Adipocyte (in vitro differentiated cells): Measurements from ENCODE around the gene HMGXB4.

Source experiments
- DNase-seq: peaks from one replicate; pipeline ENCODE4 v3.0.0-alpha.2; 2015; ENCODE audit warnings: low read depth
- H3K27me3 ChIP-seq: replicated peaks from 2 replicates; pipeline ENCODE4 v1.7.0; 2013; ENCODE audit warnings: mild to moderate bottlenecking, low read length, moderate library complexity; ENCODE audit not compliant: control insufficient read depth, insufficient read depth
- H3K36me3 ChIP-seq: 2 replicates; pipeline ENCODE4 v1.7.0; 2013; ENCODE audit warnings: low read length, mild to moderate bottlenecking, moderate library complexity; ENCODE audit not compliant: control insufficient read depth, insufficient read depth, severe bottlenecking
- H3K4me1 ChIP-seq: 2 replicates; pipeline ENCODE4 v1.7.0; 2013; ENCODE audit warnings: mild to moderate bottlenecking, low read length, moderate library complexity; ENCODE audit not compliant: control insufficient read depth, insufficient read depth
- H3K4me3 ChIP-seq: 2 replicates; pipeline ENCODE4 v1.7.0; 2013; ENCODE audit warnings: mild to moderate bottlenecking, low read length, moderate library complexity
- H3K9ac ChIP-seq: 2 replicates; pipeline ENCODE4 v1.7.0; 2013; ENCODE audit warnings: mild to moderate bottlenecking, low read length, moderate library complexity
- H3K9me3 ChIP-seq: 2 replicates; pipeline ENCODE4 v1.7.0; 2013; ENCODE audit warnings: mild to moderate bottlenecking, low read length, moderate library complexity; ENCODE audit not compliant: control insufficient read depth

The HMGXB4 gene

DNA sequence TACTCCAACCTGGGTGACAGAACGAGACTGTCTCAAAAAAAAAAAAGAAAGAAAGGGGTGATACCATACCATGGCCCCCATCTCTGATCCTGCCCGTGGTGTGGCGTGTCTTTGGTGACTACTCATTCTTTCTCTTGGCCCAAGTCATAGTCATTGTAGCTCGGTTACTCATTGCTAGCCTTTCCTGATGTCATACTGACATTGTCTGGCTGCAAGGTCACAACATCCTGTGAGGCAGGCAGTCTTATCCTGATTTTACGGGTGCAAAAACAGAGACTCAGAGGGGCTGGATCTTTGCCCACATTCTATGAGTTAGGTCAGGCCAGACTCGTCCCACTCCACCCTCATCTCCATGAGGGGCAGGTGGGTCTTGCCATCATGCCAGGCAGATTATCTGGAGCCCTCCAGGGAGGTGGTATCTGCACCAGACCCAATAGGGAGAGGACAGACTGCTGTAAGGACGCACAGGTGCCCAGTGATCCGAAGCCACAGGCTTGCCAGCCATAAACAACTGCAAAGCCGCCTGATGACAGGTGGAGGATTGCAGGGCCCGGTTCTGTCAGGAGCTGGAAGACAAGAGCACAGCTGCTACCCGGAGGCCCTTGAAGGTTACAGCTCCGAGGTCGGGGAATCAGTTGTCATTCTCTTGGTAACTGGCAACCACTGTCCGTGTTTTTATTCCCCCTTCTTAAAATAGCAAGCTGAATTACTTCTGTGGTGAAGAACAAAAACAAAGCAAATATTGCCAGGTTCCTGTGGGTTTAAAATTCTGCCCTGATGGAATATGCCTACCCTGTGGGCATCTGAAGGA is 56.2 kb downstream of the HMGXB4 start:
- Histone ChIP-seq H3K4me3 (no peak overlapping the region), H3K27me3 (no peaks in the 10 kb centered on the region), H3K4me1 (peaks cover 24% of the 10 kb centered on the region), H3K9ac (no peak overlapping the region), H3K9me3 (no peaks in the 10 kb centered on the region), H3K36me3 (peaks cover 34% of the 10 kb centered on the region)
- DNase-seq: peak; percentile 59

DNA sequence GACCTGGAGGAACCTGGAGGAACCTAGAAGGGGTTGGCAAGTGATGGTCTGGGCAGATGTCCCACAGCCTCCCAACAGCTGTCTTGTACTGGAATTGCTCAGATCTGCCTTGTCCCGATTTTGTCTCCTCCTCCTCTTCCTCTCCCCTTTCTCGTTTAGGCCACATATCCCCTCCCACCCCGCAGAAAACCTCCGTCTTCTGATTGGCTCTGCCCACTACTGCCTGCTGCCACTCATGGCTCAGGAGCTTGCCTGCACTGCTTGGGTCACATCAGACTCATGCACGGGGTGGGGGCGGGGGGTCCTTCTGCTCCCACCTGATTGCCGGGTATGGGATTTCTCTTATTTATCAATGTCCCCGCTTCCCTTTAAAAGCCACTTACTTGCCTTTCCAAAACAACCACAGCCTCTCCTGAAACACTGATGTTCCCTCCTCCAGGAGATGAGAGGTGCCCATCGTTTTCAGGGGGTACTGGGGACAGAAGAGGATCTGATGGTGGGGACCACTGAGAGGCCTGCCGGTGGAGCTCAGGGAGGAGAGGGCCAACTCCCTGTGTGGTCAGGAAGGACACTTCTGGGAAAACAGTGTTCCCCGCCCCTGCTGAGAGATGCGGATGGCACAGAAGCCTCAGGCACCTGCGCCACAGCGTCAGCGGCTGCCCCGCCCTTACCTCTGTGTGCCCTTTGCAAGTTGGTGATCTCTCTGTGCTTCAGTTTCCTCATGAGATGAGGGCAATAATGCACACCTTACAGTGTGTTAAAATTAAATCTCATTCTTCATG is 57.1 kb downstream of the HMGXB4 start:
- Histone ChIP-seq H3K4me1 (peaks cover 21% of the 10 kb centered on the region), H3K27me3 (no peaks in the 10 kb centered on the region), H3K9ac (no peak overlapping the region), H3K9me3 (no peaks in the 10 kb centered on the region), H3K4me3 (no peak overlapping the region), H3K36me3 (peaks cover 42% of the 10 kb centered on the region)
- no peak for DNase-seq

DNA sequence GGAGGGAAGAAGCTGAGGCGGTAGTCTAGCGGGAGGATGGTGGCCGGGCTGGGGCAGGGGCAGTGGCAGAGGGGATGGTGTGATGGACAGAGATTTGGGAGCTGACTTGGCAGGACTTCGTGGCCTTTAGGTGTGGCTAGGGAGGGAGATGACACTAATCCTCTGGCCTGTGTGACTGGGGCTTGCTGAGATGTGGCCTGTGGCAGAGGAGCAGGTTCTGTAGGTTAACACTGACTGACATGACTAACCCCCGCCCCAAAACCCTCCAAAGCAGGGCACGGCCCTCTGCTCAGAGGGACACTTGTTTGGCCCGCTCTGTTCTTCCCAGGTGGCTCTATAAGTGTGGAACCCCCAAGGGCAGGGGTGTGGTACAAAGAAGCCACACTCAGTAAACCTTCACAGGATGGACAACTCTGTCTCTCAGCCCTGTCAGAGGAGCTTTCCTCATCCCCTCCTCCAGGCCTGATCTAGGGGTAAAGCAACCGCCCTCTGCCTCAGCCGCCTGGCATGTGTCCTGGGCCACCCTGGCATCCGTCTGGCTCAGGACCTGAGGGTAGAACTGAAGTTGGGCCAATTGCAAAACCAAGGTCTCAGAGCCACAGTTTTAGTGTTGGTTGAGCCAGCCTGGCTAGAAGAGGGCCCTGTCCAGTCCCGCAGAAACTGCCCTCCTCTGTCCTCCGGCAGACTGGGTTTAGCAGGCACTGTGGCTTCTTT is 58.0 kb downstream of the HMGXB4 start:
- no peaks in the 10 kb centered on the region for H3K27me3 ChIP-seq
- peaks cover 21% of the 10 kb centered on the region for H3K4me1 ChIP-seq
- no peak overlapping the region for H3K4me3 ChIP-seq
- H3K36me3 ChIP-seq: peaks cover 46% of the 10 kb centered on the region
- no peak for DNase-seq
- no peaks in the 10 kb centered on the region for H3K9me3 ChIP-seq
- no peak overlapping the region for H3K9ac ChIP-seq

DNA sequence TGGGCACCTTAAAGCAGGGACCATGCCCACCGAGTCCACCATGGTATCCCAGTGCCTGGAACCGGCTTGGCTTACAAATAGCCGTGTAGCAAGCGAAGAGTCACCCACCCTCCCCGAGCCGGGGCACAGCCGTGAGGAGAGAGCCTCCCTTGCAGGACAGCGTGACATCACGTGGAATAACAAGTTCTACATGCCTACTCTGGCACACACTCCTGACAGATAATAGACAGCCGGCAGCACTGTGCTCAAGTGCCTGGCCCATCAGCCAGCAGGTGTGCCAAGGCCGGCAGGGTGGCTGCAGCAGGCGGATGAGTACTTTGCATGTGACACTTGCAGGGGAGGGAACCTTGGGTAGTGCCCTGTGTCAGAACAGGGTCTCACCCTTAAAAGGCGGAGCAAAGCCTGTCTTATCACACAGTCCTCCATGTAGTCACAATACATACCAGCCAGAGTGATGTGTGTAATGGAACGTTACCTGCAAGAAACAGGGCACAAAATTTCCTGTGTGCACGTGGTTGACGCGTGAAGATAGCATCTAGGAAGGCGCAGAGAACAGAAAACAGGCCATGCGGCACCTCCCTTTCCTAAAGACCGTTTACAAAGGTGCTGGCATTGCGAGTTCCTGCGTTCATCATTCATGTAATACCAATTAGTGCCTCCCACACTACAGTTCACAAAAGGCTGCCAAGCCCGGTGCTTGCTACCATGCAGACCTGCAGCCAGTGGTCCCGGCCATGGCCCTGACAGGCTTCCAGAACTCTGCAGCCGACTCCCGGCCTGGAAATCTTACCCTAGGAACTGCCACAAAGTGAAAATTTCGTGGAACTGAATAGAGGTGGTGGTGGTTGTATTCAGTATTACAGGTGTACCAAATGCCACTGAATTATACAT is 58.8 kb downstream of the HMGXB4 start:
- Histone ChIP-seq H3K36me3 (peaks cover 51% of the 10 kb centered on the region), H3K27me3 (no peaks in the 10 kb centered on the region), H3K4me1 (peaks cover 16% of the 10 kb centered on the region), H3K9me3 (no peaks in the 10 kb centered on the region), H3K4me3 (no peak overlapping the region), H3K9ac (no peak overlapping the region)
- DNase-seq: no peak

DNA sequence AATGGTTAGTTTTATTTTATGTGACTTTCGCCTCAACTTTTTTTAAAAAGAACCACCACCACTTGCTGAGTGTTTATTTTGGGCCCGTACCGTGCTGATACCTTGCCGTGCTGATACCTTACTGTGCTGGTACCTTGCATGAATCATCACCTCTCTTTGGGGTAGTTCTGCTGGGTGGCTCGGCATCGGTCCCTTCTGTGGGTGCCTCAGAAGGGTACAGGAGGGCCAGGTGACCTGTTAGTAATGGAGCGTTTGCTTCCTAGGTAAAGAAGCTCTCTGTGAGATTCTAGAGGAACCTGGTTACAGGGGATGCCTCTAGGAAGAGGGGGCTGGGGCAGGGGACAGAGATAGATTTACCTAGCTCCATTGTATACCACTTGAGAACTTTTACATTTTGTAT is 59.5 kb downstream of the HMGXB4 start:
- Histone ChIP-seq H3K4me1 (peaks cover 16% of the 10 kb centered on the region), H3K27me3 (no peaks in the 10 kb centered on the region), H3K36me3 (peaks cover 57% of the 10 kb centered on the region), H3K9ac (no peak overlapping the region), H3K9me3 (no peaks in the 10 kb centered on the region), H3K4me3 (no peak overlapping the region)
- DNase-seq: no peak

DNA sequence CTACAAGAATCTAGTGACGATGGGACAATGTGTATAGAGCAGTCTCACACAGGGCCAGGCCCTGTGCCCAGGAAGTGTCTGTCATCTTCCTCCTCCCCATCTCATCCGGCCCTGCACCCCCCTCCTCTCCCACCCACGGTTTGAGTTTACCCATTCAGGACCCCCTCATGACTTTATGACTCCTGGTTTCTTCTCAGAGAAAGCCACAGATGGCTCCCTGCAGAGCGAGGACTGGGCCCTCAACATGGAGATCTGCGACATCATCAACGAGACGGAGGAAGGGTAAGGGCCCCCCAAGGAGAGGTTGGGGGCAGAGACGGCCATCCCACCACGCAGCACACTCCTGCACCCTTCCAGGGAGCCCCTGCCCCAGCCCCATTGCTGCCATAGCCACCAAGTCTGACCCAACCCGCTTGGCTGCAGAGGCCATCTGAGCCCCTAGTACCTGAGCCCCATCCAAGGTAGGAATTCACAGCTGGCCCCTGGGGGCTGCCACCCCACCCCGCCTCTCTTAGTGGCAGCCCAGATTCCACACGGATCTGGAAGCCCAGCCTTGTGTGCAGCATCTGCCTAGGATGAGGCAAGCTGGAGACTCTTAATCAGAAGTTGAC is 60.5 kb downstream of the HMGXB4 start:
- Histone ChIP-seq H3K4me3 (no peak overlapping the region), H3K4me1 (peaks cover 16% of the 10 kb centered on the region), H3K9me3 (no peaks in the 10 kb centered on the region), H3K9ac (no peak overlapping the region), H3K36me3 (peaks cover 67% of the 10 kb centered on the region), H3K27me3 (no peaks in the 10 kb centered on the region)
- DNase-seq: no peak

DNA sequence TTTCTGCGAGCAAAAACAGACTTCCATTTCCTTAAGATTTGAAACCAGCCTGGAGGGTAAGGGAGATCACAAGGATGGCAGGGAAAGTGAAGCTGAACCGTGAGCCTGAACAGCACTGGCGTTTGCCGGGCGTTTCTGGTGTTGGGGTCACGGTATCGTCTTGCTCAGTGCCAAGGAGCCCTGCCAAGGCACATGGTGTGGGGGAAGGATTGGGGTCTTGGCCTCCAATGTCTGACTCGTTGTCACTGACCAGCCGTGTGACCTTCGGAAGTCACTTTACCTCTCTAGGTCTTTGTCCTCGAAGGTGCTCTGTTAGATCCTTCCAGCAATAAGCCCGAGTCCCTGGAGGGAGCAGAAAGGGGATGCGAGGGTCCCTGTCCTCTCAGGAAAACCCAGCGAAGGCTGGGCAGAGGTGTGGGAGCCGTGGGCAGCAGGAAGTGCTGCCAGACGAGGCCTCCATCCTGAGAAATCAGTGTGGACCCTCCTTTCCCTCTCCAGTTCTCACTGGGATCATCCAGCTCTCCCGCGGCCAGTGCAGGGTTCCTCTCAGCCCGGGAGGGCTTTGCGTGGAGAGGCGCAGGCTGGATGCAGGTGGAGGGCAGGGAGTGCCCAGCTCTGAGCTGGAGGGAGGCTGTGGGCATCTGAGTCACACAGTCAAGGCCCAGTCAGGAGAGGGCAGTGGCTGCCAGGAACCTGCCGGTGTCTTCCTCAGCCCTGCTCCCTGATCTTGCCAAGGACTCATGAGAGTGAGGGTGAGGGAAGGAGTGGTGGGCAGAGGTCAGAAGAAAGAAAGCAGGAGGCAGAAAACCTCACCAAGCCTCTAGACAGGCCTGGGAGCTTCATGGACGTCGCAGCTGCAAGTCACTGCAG is 61.3 kb downstream of the HMGXB4 start:
- H3K36me3 ChIP-seq: peaks cover 75% of the 10 kb centered on the region
- H3K4me3 ChIP-seq: no peak overlapping the region

DNA sequence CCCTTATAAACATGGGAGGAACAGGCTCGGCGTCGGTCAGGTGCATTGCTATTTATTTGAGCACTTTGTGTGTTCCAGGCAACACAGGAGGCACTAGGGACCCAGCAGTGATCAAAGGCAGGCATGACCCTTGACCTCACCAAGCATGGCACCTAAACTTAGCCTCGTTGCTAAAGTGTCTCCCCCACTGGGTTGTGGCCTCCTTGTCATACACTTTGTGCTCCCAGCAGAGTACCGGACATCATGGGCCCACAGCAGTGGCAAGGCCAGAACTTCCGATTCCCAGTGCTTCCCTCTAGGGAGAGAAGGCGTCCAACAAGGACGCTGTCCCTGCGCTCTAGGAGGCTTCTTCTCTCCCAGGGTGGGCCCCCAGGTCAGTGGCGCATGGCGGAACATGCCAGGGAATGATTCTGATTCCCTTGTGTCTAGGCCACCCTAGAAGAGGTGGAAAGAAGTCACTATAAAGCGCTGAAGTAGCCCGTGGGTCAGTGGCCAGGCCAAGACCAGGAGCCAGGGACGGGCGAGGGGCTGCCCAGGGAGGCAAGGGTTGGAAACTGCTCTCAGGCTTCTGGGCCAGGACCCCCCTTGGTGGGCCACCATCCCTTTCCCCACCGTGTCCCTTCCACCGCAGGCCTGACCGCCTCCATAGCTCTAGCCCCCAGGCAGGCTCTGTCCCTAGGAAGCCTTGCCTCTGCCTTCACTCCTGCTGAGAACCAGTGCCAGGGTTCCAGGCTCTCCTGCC is 62.1 kb downstream of the HMGXB4 start:
- Histone ChIP-seq H3K27me3 (no peaks in the 10 kb centered on the region), H3K36me3 (peaks cover 80% of the 10 kb centered on the region)
- DNase-seq: no peak

More for the DNA sequence above, 61.3 kb downstream of the HMGXB4 start:
- H3K9ac ChIP-seq: no peak overlapping the region
- H3K4me1 ChIP-seq: peaks cover 11% of the 10 kb centered on the region
- DNase-seq: no peak
- no peaks in the 10 kb centered on the region for H3K27me3 ChIP-seq
- H3K9me3 ChIP-seq: no peaks in the 10 kb centered on the region

DNA sequence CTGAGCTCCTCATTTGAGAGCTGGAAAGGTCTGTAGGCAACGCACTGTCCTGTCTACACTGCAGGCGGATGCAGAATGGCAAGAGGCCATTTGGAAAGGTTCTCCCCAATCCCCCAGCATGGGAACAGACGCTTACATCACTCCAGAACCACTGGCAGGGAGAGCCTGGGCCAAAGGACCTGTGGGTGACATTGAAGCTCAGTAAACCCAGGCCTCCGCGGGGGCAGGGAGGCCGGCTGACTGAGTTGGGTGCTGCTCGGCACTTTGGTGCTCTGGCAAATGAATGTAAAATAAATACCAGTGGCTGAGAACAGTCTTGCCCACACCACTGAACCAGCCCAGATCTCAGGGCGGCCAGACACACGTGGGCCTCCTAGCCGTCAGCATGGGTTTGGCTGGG is 64.8 kb downstream of the HMGXB4 start:
- Histone ChIP-seq H3K9ac (no peak overlapping the region), H3K9me3 (no peaks in the 10 kb centered on the region), H3K36me3 (peaks cover 96% of the 10 kb centered on the region), H3K4me3 (no peak overlapping the region), H3K4me1 (no peaks in the 10 kb centered on the region), H3K27me3 (no peaks in the 10 kb centered on the region)
- no peak for DNase-seq

More for the DNA sequence above, 62.1 kb downstream of the HMGXB4 start:
- Histone ChIP-seq H3K4me1 (peaks cover 9% of the 10 kb centered on the region), H3K4me3 (no peak overlapping the region), H3K9ac (no peak overlapping the region), H3K9me3 (no peaks in the 10 kb centered on the region)
